ENCODE measurements around the gene PTCD3.

GRCh38 chr2:86056590-86057331 is 49.3 kb upstream of the PTCD3 start:
- TF ChIP-seq POLR2A (IDR thresholded peaks at IDR 0.05): no peak
- TF ChIP-seq, protein P1, sequence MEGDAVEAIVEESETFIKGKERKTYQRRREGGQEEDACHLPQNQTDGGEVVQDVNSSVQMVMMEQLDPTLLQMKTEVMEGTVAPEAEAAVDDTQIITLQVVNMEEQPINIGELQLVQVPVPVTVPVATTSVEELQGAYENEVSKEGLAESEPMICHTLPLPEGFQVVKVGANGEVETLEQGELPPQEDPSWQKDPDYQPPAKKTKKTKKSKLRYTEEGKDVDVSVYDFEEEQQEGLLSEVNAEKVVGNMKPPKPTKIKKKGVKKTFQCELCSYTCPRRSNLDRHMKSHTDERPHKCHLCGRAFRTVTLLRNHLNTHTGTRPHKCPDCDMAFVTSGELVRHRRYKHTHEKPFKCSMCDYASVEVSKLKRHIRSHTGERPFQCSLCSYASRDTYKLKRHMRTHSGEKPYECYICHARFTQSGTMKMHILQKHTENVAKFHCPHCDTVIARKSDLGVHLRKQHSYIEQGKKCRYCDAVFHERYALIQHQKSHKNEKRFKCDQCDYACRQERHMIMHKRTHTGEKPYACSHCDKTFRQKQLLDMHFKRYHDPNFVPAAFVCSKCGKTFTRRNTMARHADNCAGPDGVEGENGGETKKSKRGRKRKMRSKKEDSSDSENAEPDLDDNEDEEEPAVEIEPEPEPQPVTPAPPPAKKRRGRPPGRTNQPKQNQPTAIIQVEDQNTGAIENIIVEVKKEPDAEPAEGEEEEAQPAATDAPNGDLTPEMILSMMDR (IDR thresholded peaks at IDR 0.05): no peak

Measured in Peyer's patch (tissue), 4 donors.